ENCODE results near the gene NDUFB4. TPM values are rescaled to one million over a fixed set of nuclear protein-coding genes. Genes with fewer than 3 reads are reported as not detected.

Gene NDUFB4
- total and polyA plus RNA-seq, 2 donors (not counting 1 experiment from before 2014, with no cell fraction given): 68.4 to 139 TPM

- intact Hi-C loops (cut with micrococcal nuclease): no loop called here
- POLR2A ChIA-PET: interaction anchor here (1.1 kb wide), 1 partner anchor 28 kb away, joined by 5 read pairs; the partner anchor contains the start of gene NDUFB4
- Histone ChIP-seq H3K4me2 (replicated peaks; ENCODE audit: low read depth, low read length, poor library complexity, severe bottlenecking) (peak overlapping the region; percentile 34), H3K9ac (ENCODE audit: low read length) (no peak overlapping the region), H3K27ac (ENCODE audit: low read length in 2 of 2) (no peak overlapping the region), H3K79me2 (ENCODE audit: control insufficient read depth, insufficient read depth, low read length) (no peaks in the 10 kb centered on the region), H3K9me3 (ENCODE audit: control extremely low read depth in 1 of 3, control insufficient read depth in 2 of 3, insufficient read depth in 1 of 3, low read length in 2 of 3) (no peaks in the 10 kb centered on the region), H3K27me3 (replicated peaks in 1 of 4; ENCODE audit: control extremely low read depth in 1 of 4, control insufficient read depth in 3 of 4, insufficient read depth in 4 of 4, low read length in 3 of 4) (peaks cover 0 to 9% (median 7%) of the 10 kb centered on the region in 4 experiments), H3K36me3 (replicated peaks in 1 of 2; ENCODE audit: control extremely low read depth in 1 of 2, control insufficient read depth in 1 of 2, extremely low read depth in 1 of 2, insufficient read depth in 2 of 2, low read length in 1 of 2) (no peaks in the 10 kb centered on the region), H4K20me1 (ENCODE audit: control insufficient read depth, insufficient read depth, low read length, poor library complexity, severe bottlenecking) (no peaks in the 10 kb centered on the region), H3K4me3 (ENCODE audit: control extremely low read depth in 1 of 5, extremely low read depth in 1 of 5, insufficient read depth in 1 of 5, low read depth in 2 of 5, low read length in 4 of 5) (no peak overlapping the region), H3K4me1 (ENCODE audit: control insufficient read depth in 2 of 2, insufficient read depth in 2 of 2, low read length in 2 of 2) (no peaks in the 10 kb centered on the region), H2AFZ (ENCODE audit: insufficient read depth, low read depth, low read length, poor library complexity, severe bottlenecking) (peak overlapping the region; percentile 42)
- Mint-ChIP-seq H3K4me1 (no peaks in the 10 kb centered on the region), H3K27me3 (peaks cover 19% of the 10 kb centered on the region), H3K9me3 (ENCODE audit: insufficient read depth) (no peaks in the 10 kb centered on the region), H3K4me3 (peak overlapping the region; percentile 44), H3K27ac (no peak overlapping the region)
- peak; percentile 47 for ATAC-seq (ENCODE audit: low read depth)
- WGBS (ENCODE audit: insufficient coverage): 81% methylated on average over 3 of the region's 8 CpGs
- CTCF ChIA-PET: interaction anchor here (0.6 to 11.7 kb wide), 11 partner anchors 9 to 676 kb away, joined by 3 to 126 read pairs (median 4); partner anchors contain the start of gene NDUFB4
- TF ChIP-seq CTCF (IDR thresholded peaks at IDR 0.05): peak; percentile 29
- no peak for TF ChIP-seq EZH2 (IDR thresholded peaks at IDR 0.05; ENCODE audit: borderline replicate concordance, insufficient read depth, low read depth, low read length, poor library complexity, severe bottlenecking)
- peak; percentile 24 for DNase-seq
Measured at GRCh38 chr3:120567370-120568201, 28.6 kb upstream of the NDUFB4 start.

GRCh38 chr3:120568202-120568531 is 28.0 kb upstream of the NDUFB4 start:
- intact Hi-C loops (cut with micrococcal nuclease): no loop called here
- ATAC-seq (ENCODE audit: low read depth): no peak
- POLR2A ChIA-PET: no interaction called here

More at GRCh38 chr3:120568202-120568531, 28.0 kb upstream of the NDUFB4 start:
- Histone ChIP-seq H3K36me3 (replicated peaks in 1 of 2; ENCODE audit: control extremely low read depth in 1 of 2, control insufficient read depth in 1 of 2, extremely low read depth in 1 of 2, insufficient read depth in 2 of 2, low read length in 1 of 2) (no peaks in the 10 kb centered on the region), H3K27me3 (replicated peaks in 1 of 4; ENCODE audit: control extremely low read depth in 1 of 4, control insufficient read depth in 3 of 4, insufficient read depth in 4 of 4, low read length in 3 of 4) (peaks cover 0 to 9% (median 7%) of the 10 kb centered on the region in 4 experiments), H3K4me2 (replicated peaks; ENCODE audit: low read depth, low read length, poor library complexity, severe bottlenecking) (no peak overlapping the region), H4K20me1 (ENCODE audit: control insufficient read depth, insufficient read depth, low read length, poor library complexity, severe bottlenecking) (no peaks in the 10 kb centered on the region), H3K4me3 (ENCODE audit: control extremely low read depth in 1 of 5, extremely low read depth in 1 of 5, insufficient read depth in 1 of 5, low read depth in 2 of 5, low read length in 4 of 5) (no peak overlapping the region), H3K79me2 (ENCODE audit: control insufficient read depth, insufficient read depth, low read length) (no peaks in the 10 kb centered on the region), H3K9ac (ENCODE audit: low read length) (no peak overlapping the region), H2AFZ (ENCODE audit: insufficient read depth, low read depth, low read length, poor library complexity, severe bottlenecking) (no peak overlapping the region), H3K9me3 (ENCODE audit: control extremely low read depth in 1 of 3, control insufficient read depth in 2 of 3, insufficient read depth in 1 of 3, low read length in 2 of 3) (no peaks in the 10 kb centered on the region), H3K27ac (ENCODE audit: low read length in 2 of 2) (no peak overlapping the region), H3K4me1 (ENCODE audit: control insufficient read depth in 2 of 2, insufficient read depth in 2 of 2, low read length in 2 of 2) (no peaks in the 10 kb centered on the region)
- CTCF ChIA-PET: interaction anchor here (0.9 to 11.7 kb wide), 9 partner anchors 9 to 676 kb away, joined by 3 to 126 read pairs (median 4); partner anchors contain the start of gene NDUFB4
- no peaks in the 10 kb centered on the region for H3K4me1 Mint-ChIP-seq
- 82% methylated on average over 3 of the region's 3 CpGs for WGBS (ENCODE audit: insufficient coverage)
- H3K27me3 Mint-ChIP-seq: peaks cover 19% of the 10 kb centered on the region
- DNase-seq: no peak
- TF ChIP-seq EZH2 (IDR thresholded peaks at IDR 0.05; ENCODE audit: borderline replicate concordance, insufficient read depth, low read depth, low read length, poor library complexity, severe bottlenecking) (no peak), CTCF (IDR thresholded peaks at IDR 0.05) (no peak)
- H3K9me3 Mint-ChIP-seq (ENCODE audit: insufficient read depth): peaks cover 2% of the 10 kb centered on the region
- no peak overlapping the region for H3K4me3 Mint-ChIP-seq
- H3K27ac Mint-ChIP-seq: no peak overlapping the region
